HG02759 (cell line): ENCODE data around the gene A2M.
"Not testable (repeated sequence)": the region's sequence is repeated elsewhere in the genome, so short reads cannot be mapped to it uniquely, and the experiment has no call there.

ENCODE experiments used
- ATAC-seq: cut with Tn5 transposase; IDR thresholded peaks from one replicate; pipeline ENCODE4 v1.9.1; 2021; ENCODE audit warnings: mild to moderate bottlenecking, moderate library complexity; ENCODE audit not compliant: unreplicated experiment

The A2M gene

GRCh38 chr12:9115731-9116559, at the start of gene A2M:
TSS of gene A2M (minus strand) at chr12:9115919. CDS start at chr12:9115849, 70 bp downstream.
- ATAC-seq: no peak

- ATAC-seq: no peak
These were observed 47.7 kb upstream of the A2M start for GRCh38 chr12:9163392-9163791.

GRCh38 chr12:9156119-9156518, 40.4 kb upstream of the A2M start:
- ATAC-seq: no peak

GRCh38 chr12:9149372-9149771, 33.7 kb upstream of the A2M start:
- ATAC-seq: no peak

- no peak for ATAC-seq
These were observed 33.2 kb upstream of the A2M start for GRCh38 chr12:9148926-9149325.

GRCh38 chr12:9147461-9147860, 31.7 kb upstream of the A2M start:
- ATAC-seq: no peak

- ATAC-seq: no peak
These were observed 29.0 kb upstream of the A2M start for GRCh38 chr12:9144730-9145106.

GRCh38 chr12:9143929-9144729, 28.4 kb upstream of the A2M start:
- no peak for ATAC-seq

GRCh38 chr12:9143137-9143536, 27.4 kb upstream of the A2M start:
- no peak for ATAC-seq

GRCh38 chr12:9139588-9140290, 24.0 kb upstream of the A2M start:
- ATAC-seq: not testable (repeated sequence)

GRCh38 chr12:9135903-9136310, 20.2 kb upstream of the A2M start:
- ATAC-seq: no peak

- no peak for ATAC-seq
These were observed 19.4 kb upstream of the A2M start for GRCh38 chr12:9134981-9135628.

- no peak for ATAC-seq
These were observed 17.6 kb upstream of the A2M start for GRCh38 chr12:9133216-9133916.

- no peak for ATAC-seq
These were observed 16.4 kb upstream of the A2M start for GRCh38 chr12:9132008-9132535.

GRCh38 chr12:9130244-9130643, 14.5 kb upstream of the A2M start:
- no peak for ATAC-seq

GRCh38 chr12:9127936-9128663, 12.4 kb upstream of the A2M start:
- no peak for ATAC-seq

GRCh38 chr12:9127484-9127883, 11.8 kb upstream of the A2M start:
- no peak for ATAC-seq

- ATAC-seq: no peak
These were observed 8.8 kb upstream of the A2M start for GRCh38 chr12:9124383-9125031.

- no peak for ATAC-seq
These were observed 8.2 kb upstream of the A2M start for GRCh38 chr12:9123781-9124382.
